Measurements from ENCODE around the gene SCUBE2.
A peak's percentile ranks its signal among the peaks of the same experiment; 100 is the strongest.
"Not testable (repeated sequence)": the region's sequence is repeated elsewhere in the genome, so short reads cannot be mapped to it uniquely, and the experiment has no call there.

The SCUBE2 gene

DNA sequence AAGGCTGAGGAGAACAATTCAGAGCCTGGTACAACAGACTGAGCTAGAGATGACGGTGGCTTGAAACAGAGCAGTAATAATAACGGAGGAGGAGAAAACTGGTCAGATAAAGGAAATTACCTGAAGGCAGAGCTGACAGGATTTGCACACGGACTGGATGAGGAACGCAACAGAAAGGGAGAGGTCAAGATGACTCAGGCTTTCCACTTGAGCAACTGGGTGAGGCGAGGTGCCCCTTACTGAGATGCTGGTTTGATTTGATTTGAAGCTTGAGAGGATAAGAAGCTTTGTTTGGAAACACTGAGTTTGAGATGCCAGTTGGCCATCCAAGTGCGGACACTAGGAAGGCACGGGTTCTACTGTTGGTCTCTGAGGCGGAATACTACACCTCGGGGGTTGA lies 52.2 kb downstream of the SCUBE2 start:
- no peak for DNase-seq

DNA sequence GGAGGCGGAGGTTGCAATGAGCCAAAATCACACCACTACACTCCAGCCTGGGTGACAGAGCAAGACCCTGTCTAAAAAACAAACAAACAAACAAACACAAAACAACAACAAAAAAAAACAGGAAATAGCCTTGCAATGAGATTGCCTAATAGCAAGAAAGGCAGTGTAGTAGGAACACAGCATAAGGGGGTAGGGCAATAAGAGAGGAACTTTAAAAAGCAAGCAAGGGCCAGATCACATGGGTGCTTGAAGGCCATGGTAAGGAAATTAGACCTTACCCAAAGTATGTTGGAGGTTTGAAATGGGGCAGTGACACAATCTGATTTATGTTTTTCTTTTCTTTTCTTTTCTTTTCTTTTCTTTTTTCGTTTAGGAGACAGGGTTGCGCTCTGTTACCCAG lies 52.9 kb downstream of the SCUBE2 start:
- DNase-seq = no peak

DNA sequence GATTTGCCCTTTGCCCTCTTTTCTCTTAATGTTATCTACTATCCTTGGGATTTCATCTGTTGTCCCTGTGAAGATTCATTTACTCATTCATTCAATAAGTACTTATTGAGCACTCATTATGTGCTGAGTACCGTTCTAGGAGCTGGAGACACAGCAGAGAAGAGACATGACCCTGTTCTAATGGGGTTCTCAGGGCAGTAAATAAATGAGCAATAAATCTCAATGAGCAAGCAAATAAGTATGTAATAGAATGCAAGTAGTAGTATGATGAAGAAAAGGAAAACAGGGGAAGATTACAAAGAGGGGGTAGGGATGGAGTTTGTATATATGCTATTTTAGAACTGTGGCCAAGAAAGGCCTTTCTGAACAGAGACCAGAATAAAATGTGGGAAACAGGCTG lies 53.4 kb downstream of the SCUBE2 start:
- no peak for DNase-seq

DNA sequence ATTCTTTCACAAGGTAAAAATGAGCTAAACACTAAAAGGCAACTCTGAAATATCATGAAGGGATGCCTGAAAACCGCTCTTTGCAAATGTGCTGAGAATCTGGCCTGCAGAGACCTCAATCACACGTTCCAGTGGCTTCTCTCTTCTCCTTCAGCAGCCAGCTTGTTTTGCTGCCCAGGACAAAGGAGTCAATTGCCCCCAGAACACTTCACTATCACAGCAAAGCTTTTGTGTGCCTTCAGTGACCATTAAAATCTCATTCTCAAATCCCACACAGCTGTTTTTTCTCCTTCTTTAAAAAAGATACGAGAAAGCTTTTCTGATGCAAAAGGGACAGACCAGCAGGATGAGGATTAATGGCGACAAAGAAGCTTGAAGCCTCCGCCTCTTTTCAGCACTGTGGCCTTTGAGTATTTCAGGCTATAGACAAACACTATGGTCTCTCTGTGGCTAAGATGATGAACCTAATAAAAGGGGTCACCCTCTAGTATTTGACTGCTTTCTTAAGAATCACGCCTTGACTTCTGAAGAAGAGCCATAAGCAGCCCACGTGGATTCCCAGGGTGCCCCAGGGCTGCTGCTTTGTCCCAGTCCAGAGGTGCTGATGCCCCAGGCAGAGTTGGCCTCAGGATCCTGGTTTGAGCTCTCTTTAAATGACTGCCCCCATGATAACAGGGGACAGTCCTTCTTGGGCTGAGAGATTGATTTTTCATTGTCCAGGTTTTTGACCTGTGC lies 54.2 kb downstream of the SCUBE2 start:
- DNase-seq = no peak

DNA sequence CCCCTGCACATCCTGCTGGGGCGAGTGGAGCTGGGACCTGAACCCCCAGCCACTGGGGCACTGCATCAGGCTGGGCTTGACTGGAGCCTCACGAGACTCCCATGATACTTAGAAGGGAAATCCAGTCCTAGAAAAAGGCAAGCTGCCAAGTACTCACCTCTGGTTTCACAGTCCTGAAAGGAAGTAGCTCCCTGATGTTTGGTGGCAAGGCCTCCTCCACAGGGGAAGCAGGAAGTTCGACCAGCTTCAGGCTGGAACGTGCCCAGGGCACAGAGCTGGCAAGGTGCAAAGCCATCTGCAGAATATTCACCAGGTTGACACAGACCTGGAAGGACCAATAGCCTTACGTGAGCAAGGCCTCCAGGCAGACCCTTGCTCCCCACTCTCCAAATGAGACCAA lies 60.8 kb downstream of the SCUBE2 start:
- no peak for DNase-seq

DNA sequence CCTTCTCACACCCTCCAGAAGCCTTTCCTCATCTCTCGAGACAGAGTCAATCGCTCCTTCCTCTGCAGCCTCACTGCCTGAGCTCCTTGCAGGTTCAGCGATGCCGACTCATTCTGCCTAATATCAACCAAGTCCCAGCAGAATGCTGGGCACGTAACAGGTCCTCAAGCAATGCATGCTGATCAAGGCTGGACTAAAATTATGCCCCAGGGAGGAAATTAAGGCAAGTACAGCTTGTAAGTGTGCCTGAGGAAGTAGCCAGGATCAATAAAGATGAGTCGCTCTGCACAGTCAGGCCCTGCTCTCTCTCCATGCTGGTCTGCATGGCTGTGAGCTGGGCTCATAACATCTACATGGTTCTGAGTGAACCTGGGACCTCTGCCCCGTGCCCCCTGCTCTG lies 62.0 kb downstream of the SCUBE2 start:
- DNase-seq = no peak

DNA sequence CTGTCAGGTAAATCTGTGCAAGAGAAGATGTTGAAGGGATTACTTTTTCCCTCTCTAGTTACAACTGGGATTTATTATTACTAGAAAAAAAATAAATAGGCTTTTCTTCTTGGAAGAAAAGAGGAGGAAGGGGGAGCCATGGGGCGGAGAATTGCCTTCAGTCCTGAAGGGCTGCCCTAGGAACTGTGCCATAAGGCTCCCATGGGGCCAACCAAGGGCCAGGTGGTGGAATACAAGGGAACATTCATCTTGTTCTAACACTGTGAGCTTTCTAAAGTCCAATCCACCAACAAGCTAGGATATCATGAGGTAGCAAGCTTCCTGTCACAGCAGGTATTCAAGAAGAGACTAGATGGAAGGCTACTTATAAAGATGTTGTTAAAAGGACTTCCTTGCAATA lies 62.8 kb downstream of the SCUBE2 start:
- no peak for DNase-seq

DNA sequence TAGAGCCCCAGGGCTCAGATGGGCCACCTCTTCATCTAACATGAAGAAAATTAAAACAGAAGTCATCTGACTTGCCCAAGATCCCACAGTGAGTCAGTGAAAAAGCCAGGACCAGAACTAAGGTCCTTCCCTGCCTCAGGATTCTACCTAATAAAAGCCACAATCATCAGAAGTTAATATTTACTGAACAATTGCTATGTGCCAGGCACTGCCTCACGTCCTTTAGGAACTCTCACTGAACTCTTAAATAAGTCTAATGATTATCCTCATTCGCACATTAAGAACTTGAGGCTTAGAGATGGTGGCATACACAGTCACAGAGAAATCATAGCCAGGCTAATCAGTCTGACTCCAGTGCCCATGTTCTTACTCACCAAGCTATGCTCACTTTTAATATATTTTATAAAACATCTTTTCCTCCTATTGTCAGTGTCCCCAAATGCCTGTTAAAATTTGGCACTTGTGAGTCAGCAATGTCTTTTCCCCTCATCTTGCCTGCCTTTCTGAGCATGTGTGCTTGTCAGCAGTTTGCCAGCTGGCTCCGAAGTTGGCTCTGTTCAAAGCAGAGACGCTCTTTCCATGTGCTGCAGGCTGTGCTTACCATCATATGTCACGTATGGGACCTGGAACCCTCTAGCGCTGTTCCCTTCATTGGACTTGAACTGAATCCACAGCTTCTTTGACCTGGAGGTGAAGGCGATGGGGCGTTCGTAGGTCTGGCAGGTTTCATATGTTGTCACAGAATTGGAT lies 66.1 kb downstream of the SCUBE2 start:
- no peak for DNase-seq

DNA sequence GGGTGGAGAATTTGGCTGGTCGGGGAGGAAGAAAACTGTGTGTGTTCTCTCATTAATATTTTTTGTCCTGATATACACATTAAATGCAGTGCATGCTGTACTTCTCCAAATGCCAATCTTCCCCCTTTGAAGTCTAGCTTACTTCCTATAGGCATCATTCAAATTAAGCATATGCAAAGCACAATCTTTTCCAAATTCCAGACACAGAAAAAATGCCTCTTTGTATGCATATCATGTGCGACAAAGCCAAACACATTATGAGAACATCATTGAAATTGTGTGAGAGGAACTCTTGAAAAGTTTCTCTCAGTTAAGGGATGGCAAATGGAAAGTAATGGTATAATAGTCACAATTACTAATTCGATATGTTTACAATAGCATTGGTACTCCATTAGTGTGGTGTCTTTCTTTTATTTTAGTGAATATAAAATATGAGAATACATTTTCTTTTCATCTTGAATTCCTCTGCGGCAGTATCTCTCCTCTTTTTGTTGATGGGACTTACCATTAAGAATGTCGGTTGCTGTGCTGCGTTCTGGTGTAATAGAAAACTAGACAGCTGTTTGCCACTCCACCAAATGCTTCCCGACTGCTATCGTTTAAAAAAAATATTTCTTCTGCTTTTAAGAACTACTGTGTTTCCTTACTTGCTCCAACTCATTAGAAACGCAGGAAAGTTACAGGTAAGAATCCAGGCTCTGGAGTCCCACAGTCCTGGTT lies 68.3 kb downstream of the SCUBE2 start:
- no peak for DNase-seq

DNA sequence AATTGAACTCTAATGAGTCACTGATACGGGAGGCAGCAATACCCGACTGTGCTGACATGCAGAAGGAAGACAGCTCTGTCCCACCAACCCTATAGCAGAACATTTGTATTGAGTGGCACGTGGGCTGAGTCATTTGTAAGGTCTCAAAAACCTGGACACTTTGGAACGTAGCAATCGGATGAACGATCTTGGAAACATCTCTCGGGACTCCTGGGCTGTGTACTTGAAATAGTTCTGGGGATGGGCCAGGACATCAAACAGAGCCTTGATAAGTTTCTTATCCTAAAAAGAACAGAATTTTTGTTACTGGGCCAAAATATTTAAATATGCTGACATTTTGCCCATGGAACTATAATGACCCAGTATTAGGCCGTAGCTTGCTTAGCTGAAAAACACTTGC lies 70.5 kb downstream of the SCUBE2 start:
- no peak for DNase-seq

DNA sequence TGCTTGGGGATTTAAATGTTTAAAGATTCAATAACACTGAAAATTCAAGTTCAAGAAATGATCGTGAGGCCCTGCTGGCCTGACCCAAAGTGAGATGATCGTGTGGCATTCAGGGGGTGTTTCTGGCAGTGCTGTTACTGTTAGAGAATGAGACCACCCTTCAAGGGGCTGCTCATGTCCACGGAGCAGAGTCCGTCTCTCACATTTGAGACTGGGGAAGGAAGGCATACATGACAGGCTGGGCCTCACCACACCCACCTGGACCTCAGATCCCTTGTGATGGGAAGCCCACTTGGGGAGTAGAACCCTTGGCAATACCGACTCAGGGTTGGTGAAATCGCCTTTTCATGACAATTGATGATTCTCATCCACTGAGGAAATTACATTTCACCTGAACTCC lies 71.5 kb downstream of the SCUBE2 start:
- no peak for DNase-seq

DNA sequence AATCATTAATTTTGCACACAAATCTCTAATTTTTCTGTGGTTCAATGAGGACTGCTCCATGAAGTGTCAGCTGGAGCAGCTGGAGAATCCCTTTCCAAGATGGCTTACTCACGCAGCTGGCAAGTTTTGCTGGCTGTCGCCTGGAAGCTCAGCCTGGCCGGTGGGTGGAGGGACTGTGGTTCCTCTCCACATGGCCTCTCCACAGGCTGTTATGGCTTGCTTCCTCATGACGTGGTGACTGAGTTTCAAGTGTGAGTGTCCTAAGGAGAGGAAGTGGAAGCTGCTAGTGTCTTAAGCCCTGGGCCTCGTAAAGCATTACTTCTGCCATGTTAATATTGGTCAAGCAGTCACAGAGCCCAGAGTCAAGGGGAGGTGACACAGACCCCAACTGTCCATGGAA lies 73.6 kb downstream of the SCUBE2 start:
- no peak for DNase-seq

DNA sequence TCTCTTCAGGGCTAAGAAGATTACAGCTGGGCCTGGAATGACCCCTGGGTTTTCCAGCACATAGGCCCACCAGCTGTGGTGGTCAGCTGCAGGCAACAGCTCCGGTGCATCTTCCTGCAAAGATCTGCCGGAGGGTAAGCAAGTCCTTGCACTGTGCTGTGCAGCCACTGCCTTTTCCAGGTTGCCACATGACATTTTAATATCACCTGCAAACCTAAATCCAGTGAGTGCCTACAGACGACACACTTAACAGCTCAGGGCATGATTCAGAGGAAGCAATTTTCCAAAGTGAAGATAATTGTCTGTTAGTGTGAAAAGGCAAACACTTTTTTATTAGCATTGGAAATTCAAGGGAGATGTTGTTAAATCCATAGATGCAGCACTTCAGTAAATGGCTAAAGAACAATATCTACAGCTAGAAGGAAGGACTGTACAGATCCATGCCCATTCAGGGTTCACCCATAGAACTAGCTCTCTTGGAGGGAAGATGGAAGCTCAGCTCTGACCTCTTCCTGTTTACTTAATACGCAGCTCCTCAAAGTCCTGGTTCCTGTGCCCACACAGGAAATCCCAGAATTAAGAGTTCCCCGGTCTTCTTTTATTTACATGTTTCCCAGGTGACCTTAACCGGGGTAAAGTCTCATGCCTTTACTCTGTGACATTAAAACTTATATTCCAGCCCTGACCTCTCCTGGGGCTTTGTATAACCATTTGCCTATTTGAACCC lies 74.3 kb downstream of the SCUBE2 start:
- DNase-seq = no peak

DNA sequence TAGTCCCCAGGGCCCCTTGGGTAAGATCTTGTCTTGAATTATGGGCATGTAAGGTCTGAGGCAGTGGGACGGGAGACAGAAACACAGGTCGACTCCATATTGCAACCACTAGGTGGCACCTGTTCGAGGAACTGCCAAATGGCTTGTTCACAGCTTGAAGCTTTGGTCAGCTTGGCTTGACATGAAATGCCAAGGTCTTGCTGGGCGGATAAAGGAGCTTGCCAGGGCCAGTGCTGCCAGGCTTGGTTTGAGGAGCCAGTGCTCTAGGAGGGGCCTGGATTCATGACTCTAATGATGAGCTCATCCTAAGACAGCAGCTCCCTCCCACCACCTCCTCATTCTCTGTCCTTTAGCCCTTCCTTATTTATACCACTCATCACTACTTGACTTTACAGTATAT lies 75.7 kb downstream of the SCUBE2 start:
- DNase-seq = peak; percentile 23

DNA sequence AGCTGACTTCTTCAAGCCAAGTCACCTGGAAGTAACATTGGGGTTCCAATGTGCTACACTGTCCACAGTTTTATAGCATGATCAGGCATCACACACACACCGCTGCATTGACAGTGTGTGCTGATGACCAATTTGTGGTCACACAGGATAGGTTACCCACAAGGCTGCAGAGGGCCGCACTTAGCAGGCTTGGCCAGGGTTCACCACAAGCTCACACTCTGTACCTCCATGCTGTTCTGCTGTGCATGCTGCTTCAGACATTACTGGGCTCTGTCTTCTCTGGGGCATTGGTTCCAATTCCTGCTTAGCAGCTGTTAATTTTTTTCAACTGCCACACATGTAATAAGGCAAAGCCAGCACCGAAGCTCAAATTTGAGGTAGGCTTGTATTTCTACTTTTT lies 76.6 kb downstream of the SCUBE2 start:
- no peak for DNase-seq

DNA sequence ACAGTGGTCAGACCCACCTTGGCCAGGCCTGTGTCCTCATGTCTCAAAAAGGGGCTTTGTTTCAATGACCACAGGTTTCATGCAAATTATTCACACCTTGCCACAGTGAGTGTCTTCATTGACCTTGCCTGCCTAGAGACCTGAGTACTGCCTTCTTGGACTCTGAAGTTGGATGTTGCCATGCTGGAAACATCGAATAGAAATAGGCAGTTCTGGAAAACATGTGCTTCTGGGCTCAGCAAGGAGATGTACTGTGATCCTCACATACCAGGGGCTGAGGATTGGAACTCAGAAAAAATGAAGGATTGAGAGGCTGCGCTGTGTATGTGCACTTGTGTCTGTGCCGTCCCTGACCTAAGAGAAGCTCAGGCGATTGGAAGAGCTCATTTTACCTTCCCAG lies 78.0 kb downstream of the SCUBE2 start:
- no peak for DNase-seq

DNA sequence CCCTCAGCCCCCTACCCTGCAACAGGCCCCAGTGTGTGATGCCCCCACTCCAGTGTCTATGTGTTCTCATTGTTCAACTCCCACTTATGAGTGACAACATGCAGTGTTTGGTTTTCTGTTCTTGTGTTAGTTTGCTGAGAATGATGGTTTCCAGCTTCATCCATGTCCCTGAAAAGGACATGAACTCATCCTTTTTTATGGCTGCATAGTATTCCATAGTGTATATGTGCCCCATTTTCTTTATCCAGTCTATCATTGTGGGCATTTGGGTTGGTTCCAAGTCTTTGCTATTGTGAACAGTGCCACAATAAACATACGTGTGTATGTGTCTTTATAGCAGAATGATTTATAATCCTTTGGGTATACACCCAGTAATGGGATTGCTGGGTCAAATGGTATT lies 81.9 kb downstream of the SCUBE2 start:
- not testable (repeated sequence) for DNase-seq

DNA sequence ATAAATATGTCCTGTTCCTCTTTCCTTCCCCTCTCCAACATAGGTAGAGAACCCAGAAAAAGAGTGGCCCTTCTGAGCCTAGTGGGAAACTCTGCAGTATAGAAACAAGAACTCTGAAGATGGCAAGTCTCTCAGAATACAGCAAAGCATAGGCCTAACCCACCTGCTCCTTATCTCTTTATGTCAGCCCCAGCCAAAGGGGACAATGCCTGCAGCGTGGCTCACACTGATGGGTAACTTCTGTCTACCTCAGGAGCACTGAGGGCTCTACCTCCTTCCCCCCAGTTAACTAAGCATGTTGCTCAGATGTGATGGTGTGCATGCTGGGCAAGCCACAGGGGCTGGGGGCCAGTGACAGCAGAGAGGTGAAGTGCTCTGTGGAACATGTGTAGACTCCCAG lies 82.7 kb downstream of the SCUBE2 start:
- DNase-seq = no peak

DNA sequence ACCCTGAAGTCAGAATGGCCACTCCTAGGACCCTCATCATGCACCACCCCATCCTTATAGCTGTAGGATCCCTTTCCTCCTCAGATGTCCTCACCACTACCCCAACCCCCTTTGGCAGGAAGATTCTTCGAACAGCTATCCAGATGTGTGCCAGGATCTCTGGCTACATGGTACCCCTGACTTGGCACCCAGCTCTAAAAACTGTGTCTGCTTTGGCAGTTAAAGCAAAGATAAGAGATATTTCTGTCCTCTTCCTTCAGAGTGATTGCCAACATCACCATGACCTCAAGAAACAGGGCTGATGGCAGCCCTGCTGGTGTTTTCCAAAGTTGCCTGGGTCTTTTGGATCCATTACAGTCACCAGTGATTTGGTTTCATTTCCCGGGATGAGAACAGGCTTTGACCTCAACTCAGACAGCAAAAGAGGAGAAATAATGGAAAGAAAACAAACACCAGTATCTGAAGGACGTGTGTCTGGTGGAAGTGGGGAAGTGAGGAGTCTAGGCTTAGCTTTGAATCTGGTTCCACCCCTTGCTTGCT lies 83.3 kb downstream of the SCUBE2 start:
- no peak for DNase-seq

DNA sequence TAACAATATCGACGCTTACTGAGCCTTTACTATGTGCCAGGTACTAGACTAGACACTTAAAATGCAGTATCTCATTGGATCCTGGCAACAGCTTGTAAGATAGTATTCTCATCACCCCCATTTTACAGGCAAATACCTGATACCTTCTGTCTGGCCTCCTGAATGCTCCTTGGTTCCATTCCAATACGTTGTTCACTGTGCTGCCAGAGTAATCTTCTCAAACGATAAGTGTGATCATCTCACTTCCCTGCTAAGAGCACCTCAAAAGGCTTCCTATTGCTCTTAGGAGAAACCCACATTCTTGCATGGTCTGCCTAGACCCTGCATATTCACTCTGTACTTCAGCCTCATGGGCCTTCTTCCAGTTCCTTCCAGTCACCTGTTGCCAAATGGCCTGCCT lies 86.3 kb downstream of the SCUBE2 start:
- DNase-seq = no peak

DNA sequence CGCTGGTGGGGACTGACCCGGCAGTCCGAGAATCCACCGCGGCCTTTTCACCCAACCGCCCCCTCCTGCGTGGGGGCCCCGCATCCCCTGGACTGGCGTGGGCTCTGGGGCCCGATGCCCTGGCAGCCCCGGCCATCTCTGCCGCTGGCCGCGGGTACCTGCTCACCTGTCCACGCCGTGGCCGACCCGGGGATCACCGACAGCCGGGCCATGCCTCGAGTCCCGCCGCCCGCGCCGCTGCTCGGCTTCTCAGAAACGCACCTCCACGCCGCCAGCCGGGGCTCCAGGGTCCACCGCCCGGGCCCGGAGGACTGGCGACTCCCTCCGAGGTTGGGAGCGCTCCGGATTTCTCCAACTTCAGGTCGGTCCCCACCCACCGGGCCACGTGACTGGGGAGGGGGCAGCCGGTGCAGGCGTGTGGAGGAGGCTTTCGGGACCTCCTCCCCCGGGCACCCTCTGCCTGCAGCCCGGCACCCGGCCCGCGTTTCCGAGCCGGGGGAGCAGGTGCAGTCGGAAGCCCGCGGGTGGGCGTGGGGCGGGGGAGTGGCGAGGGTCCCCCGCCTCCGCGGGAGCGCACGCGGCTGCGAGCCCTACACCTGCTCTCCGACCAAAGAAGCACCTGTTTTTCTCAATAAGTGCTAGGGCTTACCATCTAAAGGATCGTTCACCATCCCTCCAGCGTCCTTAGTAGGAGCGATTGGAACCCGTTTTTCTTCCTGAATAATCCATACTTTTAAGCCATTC lies 87.0 kb downstream of the SCUBE2 start:
- no peak for DNase-seq

DNA sequence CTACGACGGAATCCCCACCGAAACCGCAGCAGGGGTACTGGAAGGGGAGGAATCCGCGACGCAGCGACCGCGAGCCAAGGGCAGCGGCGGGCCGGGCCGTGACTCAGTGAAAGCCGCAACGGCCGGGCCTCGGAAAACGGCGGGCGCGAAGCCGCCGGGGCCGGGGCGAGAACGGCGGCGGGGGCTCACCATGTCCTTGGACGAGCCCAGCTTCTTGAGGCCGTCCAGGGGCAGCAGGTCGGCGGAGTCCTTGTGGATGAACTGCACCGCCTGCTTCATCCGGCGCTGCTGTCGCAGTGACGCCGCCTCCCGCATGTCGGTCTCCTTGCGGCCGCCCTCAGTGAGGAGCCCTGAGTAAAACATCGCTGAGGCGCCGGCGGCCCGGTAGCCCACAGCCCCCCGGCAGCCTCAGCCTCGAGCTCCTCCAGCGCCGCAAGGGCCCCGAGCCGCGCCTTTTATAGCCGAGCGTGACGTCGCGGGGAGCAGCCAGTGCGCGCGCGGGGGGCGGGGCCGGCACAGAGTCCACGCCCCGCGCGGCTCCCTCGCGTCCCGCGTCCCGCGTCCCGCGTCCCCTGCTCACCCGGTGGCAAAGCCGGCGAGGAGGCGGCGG lies 87.7 kb downstream of the SCUBE2 start, which contains the start of gene NRIP3:
TSS of gene NRIP3 (minus strand) at position 429 of the 610 bp plus-strand sequence. CDS start at position 363, 66 bp downstream.
- DNase-seq = no peak

Measured in NCI-H2107 (cell line).